K562 (cell line): Measurements from ENCODE around the gene FADS1. TPM values are rescaled to one million over a fixed set of nuclear protein-coding genes. Genes with fewer than 3 reads are reported as not detected.
A peak's percentile ranks its signal among the peaks of the same experiment; 100 is the strongest.

Experiments
- ATF7 ChIP-seq: fragments of 450-650 bp; IDR thresholded peaks from 2 replicates; pipeline ENCODE4 v1.7.1; 2014; ENCODE audit warnings: mild to moderate bottlenecking, moderate library complexity
- CEBPG ChIP-seq, 3 experiments: fragments of 200-800 bp in 1 of 3; sonication (Bioruptor generic) in 1 of 3; sonication (generic) in 1 of 3; formaldehyde crosslinking in 1 of 3; IDR thresholded peaks in 2 of 3; conservative IDR thresholded peaks in 1 of 3; 2 replicates each; pipeline versions ENCODE4 v1.6.1 to v1.8.0; 2016 to 2022; ENCODE audit warnings: missing compliant biosample characterization in 2 of 3, missing genetic modification characterization in 2 of 3, mild to moderate bottlenecking in 1 of 3, missing genetic modification reagents in 1 of 3
- CTBP1 ChIP-seq: fragments of 450-650 bp; IDR thresholded peaks from 2 replicates; pipeline ENCODE4 v1.6.1; 2016; ENCODE audit warnings: borderline replicate concordance
- E2F3 ChIP-seq: fragments of 250-450 bp; sonication (Bioruptor Pico); IDR thresholded peaks from 2 replicates; pipeline ENCODE4 v1.4.0; 2020; ENCODE audit warnings: mild to moderate bottlenecking
- HMG20B ChIP-seq: fragments of 250-450 bp; sonication (Bioruptor Pico); IDR thresholded peaks from 2 replicates; pipeline ENCODE4 v1.5.0; 2021; ENCODE audit warnings: mild to moderate bottlenecking
- POLR2A ChIP-seq: fragments of 450-650 bp; conservative IDR thresholded peaks from 2 replicates; pipeline ENCODE4 v1.6.1; 2016
- POLR2H ChIP-seq: IDR thresholded peaks from 2 replicates; pipeline ENCODE4 v1.6.1; 2016; ENCODE audit warnings: missing genetic modification characterization, low read depth, mild to moderate bottlenecking, control low read depth, missing compliant biosample characterization, moderate library complexity
- PURB ChIP-seq: sonication (generic); formaldehyde crosslinking; IDR thresholded peaks from 2 replicates; pipeline ENCODE4 v1.9.0; 2021; ENCODE audit warnings: low read depth, mild to moderate bottlenecking, missing genetic modification reagents
- SMAD4 ChIP-seq: fragments of 250-450 bp; sonication (Bioruptor Pico); conservative IDR thresholded peaks from 2 replicates; pipeline ENCODE4 v1.8.0; 2021; ENCODE audit warnings: inconsistent platforms, mild to moderate bottlenecking, moderate library complexity
- SMARCC2 ChIP-seq: fragments of 450-650 bp; IDR thresholded peaks from 2 replicates; pipeline ENCODE4 v1.6.1; 2017; ENCODE audit warnings: antibody characterized with exemption, moderate library complexity, mild to moderate bottlenecking, low read depth
- STAT5A ChIP-seq: IDR thresholded peaks from 2 replicates; pipeline ENCODE4 v1.6.1; 2012; ENCODE audit warnings: low read length, inconsistent platforms, borderline replicate concordance
- TCFL5 ChIP-seq: fragments of 250-450 bp; sonication (Bioruptor Pico); conservative IDR thresholded peaks from 2 replicates; pipeline ENCODE4 v1.6.1; 2021; ENCODE audit warnings: mild to moderate bottlenecking, moderate library complexity, matching md5 sums
- TFAM ChIP-seq: fragments of 250-450 bp; sonication (Bioruptor Pico); conservative IDR thresholded peaks from 2 replicates; pipeline ENCODE4 v1.5.0; 2021; ENCODE audit warnings: mild to moderate bottlenecking, moderate library complexity
- ZC3H8 ChIP-seq: fragments of 450-650 bp; IDR thresholded peaks from 2 replicates; pipeline ENCODE4 v1.6.1; 2017
- ZKSCAN1 ChIP-seq: fragments of 150-350 bp; IDR thresholded peaks from 2 replicates; pipeline ENCODE4 v1.6.1; 2016; ENCODE audit warnings: low read depth, low read length
- ZNF133 ChIP-seq: fragments of 250-450 bp; sonication (Bioruptor Pico); IDR thresholded peaks from 2 replicates; pipeline ENCODE4 v1.4.0; 2020; ENCODE audit warnings: mild to moderate bottlenecking
- ZNF23 ChIP-seq: fragments of 250-450 bp; sonication (Bioruptor Pico); IDR thresholded peaks from 2 replicates; pipeline ENCODE4 v1.4.0; 2020; ENCODE audit warnings: mild to moderate bottlenecking
- ZSCAN29 ChIP-seq: fragments of 450-650 bp; IDR thresholded peaks from 2 replicates; pipeline ENCODE4 v1.6.1; 2017
- polyA plus RNA-seq, 8 experiments: library from polyadenylated mRNA; depleted of rRNA in 4 of 8; stranded (reverse) in 5 of 8; unstranded in 3 of 8; fragments of >200 nt; fragmentation: Nextera tagmentation in 2 of 8; fragmentation: Illumina TruSeq in 1 of 8; extraction: Ambion mirVana in 2 of 8; extraction: Trizol in 1 of 8; gene quantifications; 2 replicates each; pipeline versions ENCODE4 v1.2.1 to v1.2.3, GENCODE V29; 2011 to 2014; ENCODE audit warnings: inconsistent platforms in 1 of 8, missing spikeins in 1 of 8
- total RNA-seq, 7 experiments: library from RNA; depleted of rRNA in 6 of 7; stranded (reverse); fragments of >200 nt in 6 of 7; fragmentation: Illumina TruSeq in 2 of 7; extraction: Trizol in 2 of 7; gene quantifications; 2 replicates each; pipeline versions ENCODE4 v1.2.1 to v1.2.3, GENCODE V29; 2011 to 2021; ENCODE audit warnings: low replicate concordance in 1 of 7
- TF ChIP-seq, protein P1 (sequence below): fragments of 450-650 bp; formaldehyde crosslinking; IDR thresholded peaks from 2 replicates; pipeline ENCODE4 v1.4.0; 2020; ENCODE audit warnings: mild to moderate bottlenecking, moderate library complexity
- TF ChIP-seq, protein P2 (sequence below): sonication (generic); formaldehyde crosslinking; IDR thresholded peaks from 2 replicates; pipeline ENCODE4 v1.9.0; 2022; ENCODE audit warnings: mild to moderate bottlenecking, missing genetic modification reagents
- TF ChIP-seq, protein P3 (sequence below): fragments of 450-650 bp; formaldehyde crosslinking; IDR thresholded peaks from 2 replicates; pipeline ENCODE4 v1.4.0; 2020; ENCODE audit warnings: mild to moderate bottlenecking, moderate library complexity
- TF ChIP-seq, protein P4 (sequence below): fragments of 250-450 bp; sonication (Bioruptor Pico); IDR thresholded peaks from 2 replicates; pipeline ENCODE4 v1.5.0; 2021

Gene FADS1
- total and polyA plus RNA-seq, 9 of the 15 experiments (the other 6 are each of a cell fraction or from before 2014, with no cell fraction given), result 110 to 864 (median 364) TPM

DNA sequence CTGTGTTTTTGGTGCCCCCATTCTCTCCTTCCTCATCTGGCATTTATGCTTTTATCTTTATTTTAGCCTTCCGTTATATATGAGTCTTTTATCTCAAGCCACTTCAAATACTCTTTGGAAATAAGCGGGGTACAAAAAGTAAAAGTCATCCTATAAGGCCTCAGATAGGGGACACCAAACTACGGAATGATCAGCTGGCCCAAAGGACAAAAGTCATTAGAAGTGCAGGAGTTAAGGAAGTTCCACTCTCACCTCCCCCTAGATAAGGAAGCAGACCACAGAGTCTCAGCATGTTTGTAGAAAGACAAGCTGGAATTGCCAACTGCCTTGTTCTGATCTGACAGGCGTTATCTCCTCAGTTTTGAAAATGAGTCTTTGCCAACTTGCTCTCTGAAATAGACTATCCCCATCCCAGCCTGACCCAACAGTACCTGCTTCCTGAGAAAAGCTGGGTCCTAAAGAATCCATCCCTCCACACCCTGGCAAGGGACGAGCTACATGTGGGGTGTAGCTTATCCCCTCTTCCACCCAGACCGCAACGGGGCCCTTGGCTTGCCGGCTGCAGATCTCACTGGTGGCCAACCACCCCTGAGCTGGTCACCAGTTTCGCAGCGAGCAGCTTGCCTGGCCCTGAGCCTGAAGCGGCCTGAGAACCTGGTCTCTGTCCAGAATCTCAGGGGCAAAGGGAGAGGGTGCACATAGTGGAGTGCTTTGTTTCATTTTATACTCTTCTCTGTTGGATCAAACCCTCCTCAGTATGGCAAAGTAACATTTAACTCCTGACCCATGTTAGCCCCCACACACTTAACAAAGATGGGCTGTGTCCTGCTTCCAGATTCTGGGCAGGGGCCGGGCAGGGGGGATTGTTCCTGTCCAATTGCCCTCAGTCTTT lies 25.1 kb upstream of the FADS1 start (continued):
- TF ChIP-seq, protein P1, sequence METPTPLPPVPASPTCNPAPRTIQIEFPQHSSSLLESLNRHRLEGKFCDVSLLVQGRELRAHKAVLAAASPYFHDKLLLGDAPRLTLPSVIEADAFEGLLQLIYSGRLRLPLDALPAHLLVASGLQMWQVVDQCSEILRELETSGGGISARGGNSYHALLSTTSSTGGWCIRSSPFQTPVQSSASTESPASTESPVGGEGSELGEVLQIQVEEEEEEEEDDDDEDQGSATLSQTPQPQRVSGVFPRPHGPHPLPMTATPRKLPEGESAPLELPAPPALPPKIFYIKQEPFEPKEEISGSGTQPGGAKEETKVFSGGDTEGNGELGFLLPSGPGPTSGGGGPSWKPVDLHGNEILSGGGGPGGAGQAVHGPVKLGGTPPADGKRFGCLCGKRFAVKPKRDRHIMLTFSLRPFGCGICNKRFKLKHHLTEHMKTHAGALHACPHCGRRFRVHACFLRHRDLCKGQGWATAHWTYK (CRISPR knock-in tag), result no peak; the same call in 1 of the 2 replicates
- no peak for TF ChIP-seq ZKSCAN1
- TF ChIP-seq ATF7, result 0 out of 2 replicates have a peak, but pooled peaks have one; percentile 44
- TF ChIP-seq TFAM (CRISPR knock-in tag), result no peak
- no peak for TF ChIP-seq ZC3H8
- TF ChIP-seq POLR2A, result peak; percentile 41; the same call in 1 of the 2 replicates
- TF ChIP-seq, protein P2, sequence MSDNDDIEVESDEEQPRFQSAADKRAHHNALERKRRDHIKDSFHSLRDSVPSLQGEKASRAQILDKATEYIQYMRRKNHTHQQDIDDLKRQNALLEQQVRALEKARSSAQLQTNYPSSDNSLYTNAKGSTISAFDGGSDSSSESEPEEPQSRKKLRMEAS, result no peak
- TF ChIP-seq ZNF133 (CRISPR knock-in tag), result no peak
- TF ChIP-seq ZSCAN29, result no peak
- TF ChIP-seq STAT5A, result peak; percentile 78
- TF ChIP-seq HMG20B (CRISPR knock-in tag), result 0 out of 2 replicates have a peak, but pooled peaks have one; percentile 35
- TF ChIP-seq SMAD4 (CRISPR knock-in tag), result peak; percentile 80
- TF ChIP-seq, protein P3, sequence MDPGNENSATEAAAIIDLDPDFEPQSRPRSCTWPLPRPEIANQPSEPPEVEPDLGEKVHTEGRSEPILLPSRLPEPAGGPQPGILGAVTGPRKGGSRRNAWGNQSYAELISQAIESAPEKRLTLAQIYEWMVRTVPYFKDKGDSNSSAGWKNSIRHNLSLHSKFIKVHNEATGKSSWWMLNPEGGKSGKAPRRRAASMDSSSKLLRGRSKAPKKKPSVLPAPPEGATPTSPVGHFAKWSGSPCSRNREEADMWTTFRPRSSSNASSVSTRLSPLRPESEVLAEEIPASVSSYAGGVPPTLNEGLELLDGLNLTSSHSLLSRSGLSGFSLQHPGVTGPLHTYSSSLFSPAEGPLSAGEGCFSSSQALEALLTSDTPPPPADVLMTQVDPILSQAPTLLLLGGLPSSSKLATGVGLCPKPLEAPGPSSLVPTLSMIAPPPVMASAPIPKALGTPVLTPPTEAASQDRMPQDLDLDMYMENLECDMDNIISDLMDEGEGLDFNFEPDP (CRISPR knock-in tag), result no peak
- no peak; the same call in 1 of the 2 replicates for TF ChIP-seq TCFL5 (CRISPR knock-in tag)
- TF ChIP-seq E2F3, result no peak; the same call in 1 of the 2 replicates
- TF ChIP-seq, protein P4, sequence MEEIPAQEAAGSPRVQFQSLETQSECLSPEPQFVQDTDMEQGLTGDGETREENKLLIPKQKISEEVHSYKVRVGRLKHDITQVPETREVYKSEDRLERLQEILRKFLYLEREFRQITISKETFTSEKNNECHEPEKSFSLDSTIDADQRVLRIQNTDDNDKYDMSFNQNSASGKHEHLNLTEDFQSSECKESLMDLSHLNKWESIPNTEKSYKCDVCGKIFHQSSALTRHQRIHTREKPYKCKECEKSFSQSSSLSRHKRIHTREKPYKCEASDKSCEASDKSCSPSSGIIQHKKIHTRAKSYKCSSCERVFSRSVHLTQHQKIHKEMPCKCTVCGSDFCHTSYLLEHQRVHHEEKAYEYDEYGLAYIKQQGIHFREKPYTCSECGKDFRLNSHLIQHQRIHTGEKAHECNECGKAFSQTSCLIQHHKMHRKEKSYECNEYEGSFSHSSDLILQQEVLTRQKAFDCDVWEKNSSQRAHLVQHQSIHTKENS (CRISPR knock-in tag), result no peak
- no peak for TF ChIP-seq ZNF23 (CRISPR knock-in tag)
- TF ChIP-seq SMARCC2, result peak; percentile 80; the same call in 1 of the 2 replicates
- no peak for TF ChIP-seq POLR2H
- no peak for TF ChIP-seq CEBPG (CRISPR knock-in tag; IDR thresholded peaks at IDR 0.05)
- no peak for TF ChIP-seq CEBPG (tag; conservative IDR thresholded peaks at IDR 0.05 in 1 of 2, IDR thresholded peaks at IDR 0.05 in 1 of 2)
- TF ChIP-seq CTBP1, result peak; percentile 83; the same call in 1 of the 2 replicates
- TF ChIP-seq PURB (CRISPR knock-in tag), result no peak
